Measurements from ENCODE around the gene RAET1L. TPM values are rescaled to one million over a fixed set of nuclear protein-coding genes. Genes with fewer than 3 reads are reported as not detected.

The RAET1L gene
- total and polyA plus RNA-seq, 7 experiments from 2014 or later: not detected

DNA sequence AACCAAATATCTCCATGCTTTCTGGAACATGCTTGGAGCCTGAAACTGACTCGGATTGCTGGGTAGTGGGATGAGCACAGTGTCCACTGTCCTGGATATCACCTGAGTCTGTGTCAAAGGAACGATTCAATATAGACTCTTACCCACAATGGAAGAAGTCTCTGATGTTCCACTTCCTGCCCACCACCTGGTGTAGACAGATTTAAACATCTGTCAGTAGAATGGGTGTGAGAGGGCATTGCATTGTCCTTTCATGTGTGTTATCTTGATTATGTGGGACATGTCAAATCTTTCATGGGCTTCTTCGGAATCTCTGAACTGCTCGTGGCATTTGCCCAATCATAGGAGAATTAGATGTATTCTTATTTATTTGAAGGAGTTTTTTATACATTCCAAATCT, 22.8 kb upstream of the RAET1L start:
- Histone ChIP-seq H3K27me3 (ENCODE audit: control insufficient read depth in 2 of 2, insufficient read depth in 2 of 2, low read length in 2 of 2) (peaks cover 3% of the 10 kb centered on the region in 2 donors), H3K27ac (ENCODE audit: low read depth, low read length) (no peak overlapping the region), H3K4me3 (ENCODE audit: low read length) (no peak overlapping the region), H3K9me3 (ENCODE audit: control insufficient read depth in 2 of 3, low read length in 3 of 3) (no peaks in the 10 kb centered on the region), H3K36me3 (ENCODE audit: control insufficient read depth in 2 of 3, insufficient read depth in 3 of 3, low read length in 3 of 3) (no peaks in the 10 kb centered on the region), H3K4me1 (ENCODE audit: control insufficient read depth in 2 of 2, insufficient read depth in 2 of 2, low read length in 2 of 2) (no peaks in the 10 kb centered on the region)
- ChIA-PET POLR2A (no interaction called here), CTCF (no interaction called here)
- peaks cover 0 to 3% (median 0%) of the 10 kb centered on the region in 11 donors for H3K9me3 Mint-ChIP-seq
- H3K27me3 Mint-ChIP-seq: peaks cover 42 to 56% (median 46%) of the 10 kb centered on the region in 5 donors
- intact Hi-C loops (cut with micrococcal nuclease): no loop called here
- H3K27ac Mint-ChIP-seq: no peak overlapping the region
- H3K36me3 Mint-ChIP-seq: peaks cover 0 to 3% (median 0%) of the 10 kb centered on the region in 5 donors
- no peak for ATAC-seq
- H3K4me3 Mint-ChIP-seq: no peak overlapping the region
- peaks cover 0 to 6% (median 3%) of the 10 kb centered on the region in 7 donors for H3K4me1 Mint-ChIP-seq
- no peak for DNase-seq

DNA sequence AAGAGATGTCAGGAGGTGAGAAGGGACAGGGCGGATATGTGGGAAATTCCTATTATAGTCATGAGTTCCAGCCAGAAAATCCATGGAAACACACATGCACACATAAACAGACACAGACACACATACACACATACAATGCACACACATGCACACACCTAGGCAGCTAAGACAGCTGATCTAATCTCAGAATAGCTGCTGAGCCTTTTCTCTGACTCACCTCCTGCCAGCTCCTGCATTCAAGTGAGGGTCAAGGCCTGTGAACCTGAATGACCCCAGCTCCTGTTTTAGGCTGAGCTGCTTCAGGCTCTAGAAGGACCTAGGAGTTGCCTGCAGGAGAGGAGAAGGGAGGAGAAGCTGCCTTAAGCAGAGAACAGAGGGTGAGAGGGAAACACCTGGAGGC, 21.6 kb upstream of the RAET1L start:
- Histone ChIP-seq H3K36me3 (ENCODE audit: control insufficient read depth in 2 of 3, insufficient read depth in 3 of 3, low read length in 3 of 3) (no peaks in the 10 kb centered on the region), H3K9me3 (ENCODE audit: control insufficient read depth in 2 of 3, low read length in 3 of 3) (no peaks in the 10 kb centered on the region), H3K4me3 (ENCODE audit: low read length) (no peak overlapping the region), H3K4me1 (ENCODE audit: control insufficient read depth in 2 of 2, insufficient read depth in 2 of 2, low read length in 2 of 2) (no peaks in the 10 kb centered on the region), H3K27ac (ENCODE audit: low read depth, low read length) (no peak overlapping the region), H3K27me3 (ENCODE audit: control insufficient read depth in 2 of 2, insufficient read depth in 2 of 2, low read length in 2 of 2) (peaks cover 3% of the 10 kb centered on the region in 2 donors)
- Mint-ChIP-seq H3K27me3 (peaks cover 34 to 56% (median 40%) of the 10 kb centered on the region in 5 donors), H3K27ac (no peak overlapping the region), H3K36me3 (peaks cover 0 to 3% (median 0%) of the 10 kb centered on the region in 5 donors), H3K4me3 (no peak overlapping the region), H3K9me3 (peaks cover 0 to 3% (median 0%) of the 10 kb centered on the region in 11 donors), H3K4me1 (peaks cover 0 to 6% (median 3%) of the 10 kb centered on the region in 7 donors)
- POLR2A ChIA-PET: no interaction called here
- intact Hi-C loops (cut with micrococcal nuclease): no loop called here
- DNase-seq: no peak
- ATAC-seq: no peak
- CTCF ChIA-PET: no interaction called here

DNA sequence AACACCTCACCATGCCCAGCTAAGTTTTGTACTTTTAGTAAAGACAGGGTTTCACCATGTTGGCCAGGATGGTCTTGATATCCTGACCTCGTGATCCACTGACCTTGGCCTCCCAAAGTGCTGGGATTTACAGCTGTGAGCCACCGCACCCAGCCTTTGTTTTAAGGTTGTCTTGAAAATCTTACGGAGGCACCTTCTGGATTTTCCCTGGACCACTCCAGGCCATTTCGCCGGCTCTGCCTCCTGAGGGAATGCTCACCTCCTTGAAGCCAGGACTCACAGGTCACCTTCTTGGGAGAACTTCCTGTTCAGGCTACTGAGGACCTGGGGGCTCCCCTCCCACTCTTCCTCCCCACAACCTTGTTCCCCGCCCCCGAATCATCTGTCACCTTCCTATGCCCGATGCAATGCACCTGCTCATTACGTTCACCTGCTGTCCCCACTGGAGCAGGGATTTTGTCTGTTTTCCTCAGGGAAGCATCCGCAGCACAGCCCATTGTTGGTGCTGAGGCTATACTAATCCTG, 19.4 kb upstream of the RAET1L start:
- peaks cover 0 to 3% (median 0%) of the 10 kb centered on the region in 11 donors for H3K9me3 Mint-ChIP-seq
- intact Hi-C loops (cut with micrococcal nuclease): no loop called here
- ChIA-PET POLR2A (no interaction called here), CTCF (no interaction called here)
- H3K9me3 ChIP-seq (ENCODE audit: control insufficient read depth in 2 of 3, low read length in 3 of 3): no peaks in the 10 kb centered on the region
- peaks cover 42 to 59% (median 48%) of the 10 kb centered on the region in 5 donors for H3K27me3 Mint-ChIP-seq
- no peak for DNase-seq
- peaks cover 0 to 3% (median 0%) of the 10 kb centered on the region in 5 donors for H3K36me3 Mint-ChIP-seq
- H3K27ac ChIP-seq (ENCODE audit: low read depth, low read length): no peak overlapping the region
- ATAC-seq: no peak
- no peaks in the 10 kb centered on the region for H3K36me3 ChIP-seq (ENCODE audit: control insufficient read depth in 2 of 3, insufficient read depth in 3 of 3, low read length in 3 of 3)
- no peak overlapping the region for H3K4me3 ChIP-seq (ENCODE audit: low read length)
- no peaks in the 10 kb centered on the region for H3K4me1 ChIP-seq (ENCODE audit: control insufficient read depth in 2 of 2, insufficient read depth in 2 of 2, low read length in 2 of 2)
- no peak overlapping the region for H3K27ac Mint-ChIP-seq
- H3K4me3 Mint-ChIP-seq: no peak overlapping the region
- H3K4me1 Mint-ChIP-seq: peaks cover 0 to 6% (median 3%) of the 10 kb centered on the region in 7 donors
- peaks cover 0 to 4% of the 10 kb centered on the region in 2 donors for H3K27me3 ChIP-seq (ENCODE audit: control insufficient read depth in 2 of 2, insufficient read depth in 2 of 2, low read length in 2 of 2)

DNA sequence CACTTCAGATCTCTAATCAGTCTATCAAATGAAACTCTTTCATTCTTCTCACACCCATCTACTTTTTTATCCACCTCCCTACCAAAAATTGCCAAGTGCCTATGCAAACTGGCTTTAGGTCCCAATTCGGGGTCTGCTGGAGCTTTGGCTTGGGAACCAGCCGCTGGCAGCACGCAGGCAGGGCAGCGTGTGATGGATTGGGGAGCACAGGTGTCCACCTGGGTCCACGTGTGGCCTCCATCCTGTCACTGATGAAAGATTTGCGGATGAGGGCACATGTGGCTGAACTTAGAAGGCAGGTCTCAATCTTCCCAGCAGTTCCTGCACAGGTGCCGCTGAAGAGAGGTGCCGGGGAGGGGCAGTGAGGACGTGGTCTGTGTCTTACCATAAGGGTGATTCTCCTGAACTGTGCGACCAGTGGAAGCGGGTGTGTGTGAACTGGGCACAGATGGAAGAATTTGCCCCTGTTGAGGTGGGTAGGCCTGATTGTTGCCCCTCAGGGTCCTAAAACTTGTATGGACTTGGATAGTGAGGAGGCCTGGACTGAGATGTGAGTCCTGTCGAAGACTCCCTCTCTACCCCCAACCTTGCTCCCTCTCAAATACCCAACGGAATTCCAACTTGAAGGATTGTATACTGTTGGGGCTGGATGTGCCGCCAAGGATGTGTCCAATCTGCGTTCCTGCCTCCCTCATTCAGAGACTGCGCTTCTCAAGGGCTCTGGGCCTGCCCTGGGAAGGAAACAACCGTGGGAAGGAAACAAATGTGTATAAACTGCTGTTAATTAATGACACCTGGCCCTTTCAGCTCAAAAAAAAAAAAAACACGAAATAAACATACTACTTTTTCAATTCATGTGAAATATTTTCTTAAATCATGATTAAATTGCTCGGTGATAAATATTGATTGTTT, 18.4 kb upstream of the RAET1L start:
- Histone ChIP-seq H3K9me3 (ENCODE audit: control insufficient read depth in 2 of 3, low read length in 3 of 3) (no peaks in the 10 kb centered on the region), H3K27ac (ENCODE audit: low read depth, low read length) (no peak overlapping the region), H3K4me1 (ENCODE audit: control insufficient read depth in 2 of 2, insufficient read depth in 2 of 2, low read length in 2 of 2) (no peaks in the 10 kb centered on the region), H3K4me3 (ENCODE audit: low read length) (no peak overlapping the region), H3K36me3 (ENCODE audit: control insufficient read depth in 2 of 3, insufficient read depth in 3 of 3, low read length in 3 of 3) (no peaks in the 10 kb centered on the region), H3K27me3 (ENCODE audit: control insufficient read depth in 2 of 2, insufficient read depth in 2 of 2, low read length in 2 of 2) (peaks cover 0 to 7% of the 10 kb centered on the region in 2 donors)
- no peak overlapping the region for H3K4me3 Mint-ChIP-seq
- POLR2A ChIA-PET: no interaction called here
- peaks cover 0 to 3% (median 0%) of the 10 kb centered on the region in 5 donors for H3K36me3 Mint-ChIP-seq
- CTCF ChIA-PET: no interaction called here
- intact Hi-C loops (cut with micrococcal nuclease): no loop called here
- H3K4me1 Mint-ChIP-seq: peaks cover 0 to 7% (median 4%) of the 10 kb centered on the region in 7 donors
- peaks cover 0 to 3% (median 0%) of the 10 kb centered on the region in 11 donors for H3K9me3 Mint-ChIP-seq
- peaks cover 45 to 62% (median 57%) of the 10 kb centered on the region in 5 donors for H3K27me3 Mint-ChIP-seq
- H3K27ac Mint-ChIP-seq: no peak overlapping the region
- ATAC-seq (no peak), DNase-seq (no peak)

DNA sequence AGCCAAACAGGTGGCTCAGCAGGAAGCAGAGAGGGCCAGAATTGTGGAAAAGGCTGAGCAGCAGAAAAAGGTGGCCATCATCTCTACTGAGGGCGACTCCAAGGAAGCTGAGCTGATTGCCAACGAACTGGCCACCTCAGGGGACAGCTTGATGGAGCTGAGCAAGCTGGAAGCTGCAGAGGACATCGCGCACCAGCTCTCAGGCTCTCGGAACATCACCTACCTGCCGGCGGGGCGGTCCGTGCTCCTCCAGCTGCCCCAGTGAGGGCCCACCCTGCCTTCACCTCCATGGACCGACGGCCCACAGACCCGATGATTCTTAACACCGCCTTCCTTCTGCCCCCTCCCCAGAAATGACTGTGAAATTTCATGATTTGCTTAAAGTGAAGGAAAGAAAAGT, 17.8 kb upstream of the RAET1L start:
- H3K9me3 ChIP-seq (ENCODE audit: control insufficient read depth in 2 of 3, low read length in 3 of 3): no peaks in the 10 kb centered on the region
- intact Hi-C loops (cut with micrococcal nuclease): no loop called here
- H3K4me1 ChIP-seq (ENCODE audit: control insufficient read depth in 2 of 2, insufficient read depth in 2 of 2, low read length in 2 of 2): no peaks in the 10 kb centered on the region
- H3K27me3 Mint-ChIP-seq: peaks cover 47 to 68% (median 62%) of the 10 kb centered on the region in 5 donors
- H3K27ac Mint-ChIP-seq: no peak overlapping the region
- peaks cover 0 to 9% (median 3%) of the 10 kb centered on the region in 7 donors for H3K4me1 Mint-ChIP-seq
- peaks cover 0 to 14% of the 10 kb centered on the region in 2 donors for H3K27me3 ChIP-seq (ENCODE audit: control insufficient read depth in 2 of 2, insufficient read depth in 2 of 2, low read length in 2 of 2)
- peaks cover 0 to under 1% (median 0%) of the 10 kb centered on the region in 11 donors for H3K9me3 Mint-ChIP-seq
- DNase-seq (no peak), ATAC-seq (no peak)
- no peak overlapping the region for H3K27ac ChIP-seq (ENCODE audit: low read depth, low read length)
- H3K36me3 Mint-ChIP-seq: peaks cover 0 to 3% (median 0%) of the 10 kb centered on the region in 5 donors
- ChIA-PET POLR2A (no interaction called here), CTCF (no interaction called here)
- no peak overlapping the region for H3K4me3 Mint-ChIP-seq
- no peak overlapping the region for H3K4me3 ChIP-seq (ENCODE audit: low read length)
- no peaks in the 10 kb centered on the region for H3K36me3 ChIP-seq (ENCODE audit: control insufficient read depth in 2 of 3, insufficient read depth in 3 of 3, low read length in 3 of 3)

DNA sequence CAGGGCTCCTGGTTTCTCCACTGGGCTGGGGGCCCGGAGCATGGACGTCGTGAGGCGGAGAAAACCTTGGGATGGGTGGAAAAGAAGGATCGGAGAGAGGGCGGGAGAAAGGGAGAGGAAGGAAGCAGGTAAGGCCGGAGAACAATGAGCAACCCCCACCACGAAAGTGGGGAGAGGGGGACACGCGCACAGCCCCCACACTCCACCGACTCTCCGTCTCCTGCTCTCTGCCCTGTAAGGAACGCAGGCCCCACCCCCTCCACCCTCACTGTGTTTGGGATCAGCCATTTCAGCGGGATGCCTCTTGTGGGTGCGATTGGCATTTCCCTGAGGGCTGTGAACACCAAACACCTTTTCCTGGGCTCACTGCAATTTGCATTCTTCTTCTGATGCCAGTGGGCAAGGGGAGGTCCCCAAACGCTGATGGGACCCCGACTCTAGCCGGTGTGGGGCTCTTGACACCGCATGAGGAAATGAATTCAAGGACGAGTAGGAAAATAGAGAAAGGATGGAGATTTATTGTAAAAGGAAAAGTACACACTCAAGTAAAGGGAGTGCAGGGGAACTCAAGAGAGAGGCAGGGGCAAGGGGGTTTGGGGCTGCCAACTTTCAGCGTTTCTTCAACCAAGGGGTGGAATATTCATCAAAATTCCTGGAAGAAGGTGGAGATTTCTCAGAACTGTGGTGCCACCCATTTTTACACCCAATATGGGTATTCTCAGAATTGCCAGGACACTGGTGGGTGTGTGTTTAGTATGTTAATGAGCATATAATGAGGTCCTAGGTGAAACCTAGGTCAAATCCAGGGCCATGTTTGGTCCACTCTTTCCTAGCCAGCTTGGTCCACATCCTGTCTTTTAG, 13.1 kb upstream of the RAET1L start:
- Histone ChIP-seq H3K4me3 (ENCODE audit: low read length) (no peak overlapping the region), H3K4me1 (ENCODE audit: control insufficient read depth in 2 of 2, insufficient read depth in 2 of 2, low read length in 2 of 2) (peaks cover 0 to 6% of the 10 kb centered on the region in 2 donors), H3K27ac (ENCODE audit: low read depth, low read length) (no peak overlapping the region), H3K9me3 (ENCODE audit: control insufficient read depth in 2 of 3, low read length in 3 of 3) (no peaks in the 10 kb centered on the region), H3K27me3 (ENCODE audit: control insufficient read depth in 2 of 2, insufficient read depth in 2 of 2, low read length in 2 of 2) (peaks cover 0 to 21% of the 10 kb centered on the region in 2 donors), H3K36me3 (ENCODE audit: control insufficient read depth in 2 of 3, insufficient read depth in 3 of 3, low read length in 3 of 3) (no peaks in the 10 kb centered on the region)
- Mint-ChIP-seq H3K4me3 (peak overlapping the region in 8 of 10 donors; percentile 16 to 87 (median 50)), H3K4me1 (peaks cover 7 to 17% (median 9%) of the 10 kb centered on the region in 7 donors), H3K9me3 (peaks cover 0 to 5% (median 0%) of the 10 kb centered on the region in 11 donors), H3K27ac (no peak overlapping the region), H3K27me3 (peaks cover 72 to 89% (median 81%) of the 10 kb centered on the region in 5 donors), H3K36me3 (peaks cover 0 to 10% (median 4%) of the 10 kb centered on the region in 5 donors)
- ChIA-PET POLR2A (no interaction called here), CTCF (no interaction called here)
- intact Hi-C loops (cut with micrococcal nuclease): no loop called here
- DNase-seq (no peak), ATAC-seq (no peak)

All from naive thymus-derived CD4-positive, alpha-beta T cell (primary cell).